Fibroblast of pulmonary artery (primary cell): ENCODE measurements around the gene EFCAB10.
"Not testable (repeated sequence)": the region's sequence is repeated elsewhere in the genome, so short reads cannot be mapped to it uniquely, and the experiment has no call there.

Experiments
- DNase-seq: peaks from one replicate; pipeline ENCODE4 v3.0.0-alpha.2; 2010; ENCODE audit warnings: low read depth
- H3K4me3 ChIP-seq: replicated peaks from 2 replicates; pipeline ENCODE4 v1.5.1; 2011; ENCODE audit warnings: low read depth, mild to moderate bottlenecking, control low read depth, low read length, moderate library complexity
- TF ChIP-seq, protein P1 (sequence below): IDR thresholded peaks from 2 replicates; pipeline ENCODE4 v1.5.1; 2011; ENCODE audit warnings: mild to moderate bottlenecking, control low read depth, low read length, inconsistent platforms; ENCODE audit errors: missing control alignments

EFCAB10 gene

GRCh38 chr7:105532709-105533460 is 48.4 kb downstream of the EFCAB10 start:
- TF ChIP-seq, protein P1, sequence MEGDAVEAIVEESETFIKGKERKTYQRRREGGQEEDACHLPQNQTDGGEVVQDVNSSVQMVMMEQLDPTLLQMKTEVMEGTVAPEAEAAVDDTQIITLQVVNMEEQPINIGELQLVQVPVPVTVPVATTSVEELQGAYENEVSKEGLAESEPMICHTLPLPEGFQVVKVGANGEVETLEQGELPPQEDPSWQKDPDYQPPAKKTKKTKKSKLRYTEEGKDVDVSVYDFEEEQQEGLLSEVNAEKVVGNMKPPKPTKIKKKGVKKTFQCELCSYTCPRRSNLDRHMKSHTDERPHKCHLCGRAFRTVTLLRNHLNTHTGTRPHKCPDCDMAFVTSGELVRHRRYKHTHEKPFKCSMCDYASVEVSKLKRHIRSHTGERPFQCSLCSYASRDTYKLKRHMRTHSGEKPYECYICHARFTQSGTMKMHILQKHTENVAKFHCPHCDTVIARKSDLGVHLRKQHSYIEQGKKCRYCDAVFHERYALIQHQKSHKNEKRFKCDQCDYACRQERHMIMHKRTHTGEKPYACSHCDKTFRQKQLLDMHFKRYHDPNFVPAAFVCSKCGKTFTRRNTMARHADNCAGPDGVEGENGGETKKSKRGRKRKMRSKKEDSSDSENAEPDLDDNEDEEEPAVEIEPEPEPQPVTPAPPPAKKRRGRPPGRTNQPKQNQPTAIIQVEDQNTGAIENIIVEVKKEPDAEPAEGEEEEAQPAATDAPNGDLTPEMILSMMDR, result no peak

GRCh38 chr7:105531792-105532671 is 49.3 kb downstream of the EFCAB10 start, which contains the start of gene RINT1:
Gene RINT1, plus strand, starts transcription at chr7:105532201. Its CDS starts 115 bp downstream, at chr7:105532316.
- DNase-seq, result peak; percentile 90
- TF ChIP-seq, protein P1, result peak; percentile 70
- H3K4me3 ChIP-seq, result peak within 1 kb of the TSS; percentile 99

More at GRCh38 chr7:105532709-105533460, 48.4 kb downstream of the EFCAB10 start:
- peak overlapping the region; percentile 99 for H3K4me3 ChIP-seq
- DNase-seq, result no peak

DNA sequence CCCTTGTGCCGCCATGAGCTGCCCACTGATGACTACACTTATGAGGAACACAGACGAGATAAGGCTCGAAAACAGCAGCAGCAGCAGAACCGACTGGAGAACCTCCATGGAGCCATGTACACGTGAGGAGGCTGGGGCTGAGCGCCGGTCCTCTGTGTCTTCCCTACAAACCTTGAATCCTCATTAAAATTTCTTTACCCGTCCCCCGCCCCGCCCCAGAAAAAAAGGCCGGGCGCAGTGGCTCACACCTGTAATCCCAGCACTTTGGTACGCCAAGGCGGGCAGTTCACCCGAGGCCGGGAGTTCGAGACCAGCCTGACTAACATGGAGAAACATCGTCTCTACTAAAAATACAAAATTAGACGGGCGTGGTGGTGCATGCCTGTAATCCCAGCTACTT is 50.7 kb downstream of the EFCAB10 start:
- H3K4me3 ChIP-seq, result no peak overlapping the region
- DNase-seq, result no peak
- TF ChIP-seq, protein P1, result no peak

- no peak overlapping the region for H3K4me3 ChIP-seq
- TF ChIP-seq, protein P1, result no peak
- DNase-seq, result no peak
Observed at GRCh38 chr7:105530126-105530525, 51.2 kb downstream of the EFCAB10 start.

GRCh38 chr7:105527737-105528136 is 53.6 kb downstream of the EFCAB10 start:
- not testable (repeated sequence) for DNase-seq, H3K4me3 ChIP-seq

DNA sequence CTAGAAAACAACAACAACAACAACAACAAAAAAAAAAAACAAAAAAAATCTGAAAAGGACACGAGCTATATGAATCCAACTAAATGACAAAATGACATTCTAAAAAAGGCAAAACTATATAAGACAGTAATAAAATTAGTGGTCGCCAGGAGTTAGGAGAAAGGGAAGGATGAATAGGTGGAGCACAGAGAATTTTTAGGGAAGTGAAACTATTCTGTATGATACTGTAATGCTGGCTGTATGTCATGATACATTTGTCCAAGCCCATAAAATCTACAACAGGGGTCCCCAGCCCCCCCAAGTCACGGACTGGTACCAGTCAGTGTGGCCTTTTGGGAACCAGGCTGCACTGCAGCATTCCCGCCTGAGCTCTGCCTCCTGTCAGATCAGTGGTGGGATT is 56.5 kb downstream of the EFCAB10 start:
- DNase-seq, result no peak
- no peak overlapping the region for H3K4me3 ChIP-seq

DNA sequence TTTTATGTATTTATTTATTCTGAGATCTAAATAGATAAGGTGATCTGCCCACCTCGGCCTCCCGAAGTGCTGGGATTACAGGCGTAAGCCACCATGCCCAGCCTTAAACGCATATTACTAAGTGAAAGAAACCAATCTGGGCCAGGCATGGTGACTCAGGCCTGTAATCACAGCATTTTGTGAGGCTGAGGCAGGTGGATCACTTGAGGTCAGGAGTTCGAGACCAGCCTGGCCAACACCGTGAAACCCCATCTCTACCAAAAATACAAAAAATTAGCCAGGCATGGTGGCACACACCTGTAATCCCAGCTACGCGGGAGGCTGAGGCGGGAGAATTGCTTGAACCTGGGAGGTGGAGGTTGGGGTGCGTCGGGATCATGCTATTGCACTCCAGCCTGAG is 56.9 kb downstream of the EFCAB10 start:
- not testable (repeated sequence) for DNase-seq, H3K4me3 ChIP-seq

More for the DNA sequence above, 56.5 kb downstream of the EFCAB10 start:
- TF ChIP-seq, protein P1, result no peak
